Amygdala (tissue), 56 donors: ENCODE results near the gene MED8.

Experiments used
- DNase-seq, 56 donors: peaks; one replicate each; lab custom pipeline; 2025; lab: John Stamatoyannopoulos, UW

MED8 gene

GRCh38 chr1:43363935-43364525 is 25.6 kb downstream of the MED8 start:
- no peak for DNase-seq

- no peak for DNase-seq
Observed at GRCh38 chr1:43363283-43363934, 26.2 kb downstream of the MED8 start.

GRCh38 chr1:43360616-43361015 is 29.0 kb downstream of the MED8 start:
- no peak for DNase-seq

- DNase-seq = no peak
Observed at GRCh38 chr1:43359696-43360095, 29.9 kb downstream of the MED8 start.

- peak; percentile 49 to 99 (median 94) for DNase-seq
Observed at GRCh38 chr1:43358746-43359693, 30.6 kb downstream of the MED8 start, which contains the start of gene CDC20. Gene CDC20 (plus strand): TSS chr1:43358981. CDS start chr1:43359216, 235 bp downstream.

GRCh38 chr1:43358121-43358745 is 31.4 kb downstream of the MED8 start:
- DNase-seq = peak in 5 of 56 donors; percentile 15 to 54 (median 27)

GRCh38 chr1:43357251-43357650 is 32.3 kb downstream of the MED8 start:
- no peak for DNase-seq

GRCh38 chr1:43354936-43355335 is 34.7 kb downstream of the MED8 start:
- DNase-seq = no peak

GRCh38 chr1:43354471-43354870 is 35.1 kb downstream of the MED8 start:
- no peak for DNase-seq

- no peak for DNase-seq
Observed at GRCh38 chr1:43352881-43353280, 36.7 kb downstream of the MED8 start.

- DNase-seq = no peak
Observed at GRCh38 chr1:43352351-43352705, 37.3 kb downstream of the MED8 start.

- DNase-seq = no peak
Observed at GRCh38 chr1:43351421-43352350, 37.9 kb downstream of the MED8 start.

GRCh38 chr1:43350976-43351375 is 38.6 kb downstream of the MED8 start:
- no peak for DNase-seq

- peak in 13 of 56 donors; percentile 9 to 57 (median 33) for DNase-seq
Observed at GRCh38 chr1:43349594-43350306, 39.9 kb downstream of the MED8 start.

GRCh38 chr1:43348809-43349593 is 40.6 kb downstream of the MED8 start:
- DNase-seq = peak in 39 of 56 donors; percentile 16 to 83 (median 48)

- DNase-seq = peak in 15 of 56 donors; percentile 31 to 65 (median 51)
Observed at GRCh38 chr1:43348343-43348808, 41.2 kb downstream of the MED8 start.

- DNase-seq = no peak
Observed at GRCh38 chr1:43346636-43347035, 43.0 kb downstream of the MED8 start.

- no peak for DNase-seq
Observed at GRCh38 chr1:43345120-43345519, 44.5 kb downstream of the MED8 start.
